ENCODE measurements around the gene DAG1. TPM values are rescaled to one million over a fixed set of nuclear protein-coding genes. Genes with fewer than 3 reads are reported as not detected.

DAG1 gene
- total RNA-seq, 4 donors from 2014 or later: 53.7 to 90.1 (median 55.7) TPM

DNA sequence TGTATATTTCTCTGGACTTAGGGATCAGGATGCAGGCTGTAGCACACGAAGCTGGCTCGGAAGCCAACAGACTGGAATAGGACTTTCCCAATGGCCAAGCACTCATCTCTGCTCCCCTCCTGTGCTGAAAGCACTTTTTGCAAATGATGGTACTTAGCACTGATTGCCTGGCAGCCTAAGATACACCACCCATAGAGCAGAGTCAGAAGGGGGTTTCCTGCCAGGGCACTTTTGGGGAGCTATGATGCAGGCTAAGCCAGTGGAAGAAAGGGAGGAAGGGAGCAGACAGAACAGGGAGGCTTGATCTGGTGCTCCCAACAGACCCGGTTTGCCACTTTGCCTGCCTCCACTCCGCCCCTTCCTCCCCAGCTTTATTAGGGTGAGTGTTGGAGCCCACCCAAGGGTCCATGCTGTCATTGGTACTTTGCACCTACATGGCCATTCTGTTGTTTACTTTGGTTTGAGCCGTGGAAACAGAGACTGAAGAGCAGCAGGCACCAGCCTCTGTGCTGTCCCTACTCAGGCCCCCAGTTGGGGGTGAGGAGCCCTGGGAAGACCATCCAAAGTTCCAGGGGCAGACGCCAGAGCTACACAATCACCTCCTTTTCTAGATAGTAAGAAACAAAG, 100.1 kb downstream of the DAG1 start:
- no peaks in the 10 kb centered on the region for H3K9me3 ChIP-seq
- intact Hi-C loops (cut with DNase I; ENCODE audit: low total_unique reads): no loop called here
- no peak overlapping the region for H3K4me3 ChIP-seq
- H3K36me3 ChIP-seq: no peaks in the 10 kb centered on the region
- no peaks in the 10 kb centered on the region for H3K27me3 ChIP-seq
- 54 to 93% methylated on average over 3 to 6 of the region's 6 CpGs for WGBS, 2 donors (ENCODE audit: low coverage in 1 of 2)
- H3K4me1 ChIP-seq: no peaks in the 10 kb centered on the region
- in situ Hi-C loops (cut with MboI; ENCODE audit: low pct_ligation_motif_present in 1 of 4, low pct_unique_long_range_greater_than_20kb in 1 of 4, low sequenced_read_pairs in 3 of 4): loop anchor here in 1 of 4 donors (10.0 kb wide), 1 partner anchor 65 kb away; no protein-coding TSS in a partner anchor
- no peak overlapping the region for H3K27ac ChIP-seq
- DNase-seq: no peak
- TF ChIP-seq POLR2AphosphoS5 (IDR thresholded peaks at IDR 0.05) (no peak), POLR2A (IDR thresholded peaks at IDR 0.05) (no peak), EP300 (IDR thresholded peaks at IDR 0.05; ENCODE audit: low read depth) (no peak)
- TF ChIP-seq, protein P1, sequence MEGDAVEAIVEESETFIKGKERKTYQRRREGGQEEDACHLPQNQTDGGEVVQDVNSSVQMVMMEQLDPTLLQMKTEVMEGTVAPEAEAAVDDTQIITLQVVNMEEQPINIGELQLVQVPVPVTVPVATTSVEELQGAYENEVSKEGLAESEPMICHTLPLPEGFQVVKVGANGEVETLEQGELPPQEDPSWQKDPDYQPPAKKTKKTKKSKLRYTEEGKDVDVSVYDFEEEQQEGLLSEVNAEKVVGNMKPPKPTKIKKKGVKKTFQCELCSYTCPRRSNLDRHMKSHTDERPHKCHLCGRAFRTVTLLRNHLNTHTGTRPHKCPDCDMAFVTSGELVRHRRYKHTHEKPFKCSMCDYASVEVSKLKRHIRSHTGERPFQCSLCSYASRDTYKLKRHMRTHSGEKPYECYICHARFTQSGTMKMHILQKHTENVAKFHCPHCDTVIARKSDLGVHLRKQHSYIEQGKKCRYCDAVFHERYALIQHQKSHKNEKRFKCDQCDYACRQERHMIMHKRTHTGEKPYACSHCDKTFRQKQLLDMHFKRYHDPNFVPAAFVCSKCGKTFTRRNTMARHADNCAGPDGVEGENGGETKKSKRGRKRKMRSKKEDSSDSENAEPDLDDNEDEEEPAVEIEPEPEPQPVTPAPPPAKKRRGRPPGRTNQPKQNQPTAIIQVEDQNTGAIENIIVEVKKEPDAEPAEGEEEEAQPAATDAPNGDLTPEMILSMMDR (IDR thresholded peaks at IDR 0.05): no peak

DNA sequence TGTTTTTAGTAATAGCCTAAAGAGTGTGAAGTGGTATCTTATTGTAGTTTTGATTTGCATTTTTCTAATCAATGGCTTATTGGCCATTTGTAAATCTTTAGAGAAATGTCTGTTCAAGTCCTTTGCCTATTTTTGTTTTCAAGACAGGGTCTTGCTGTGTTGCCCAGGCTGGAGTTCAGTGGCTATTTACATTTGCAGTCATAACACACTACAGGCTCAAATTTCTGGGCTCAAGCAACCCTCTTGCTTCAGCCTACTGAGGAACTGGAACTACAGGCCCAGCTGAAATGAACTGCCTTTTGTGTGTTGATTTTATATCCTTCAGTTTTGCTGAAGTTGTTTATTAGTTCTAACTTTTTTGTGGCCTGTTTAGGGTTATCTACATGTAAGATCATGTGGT, 112.1 kb downstream of the DAG1 start:
- Histone ChIP-seq H3K27ac (no peak overlapping the region), H3K27me3 (no peaks in the 10 kb centered on the region), H3K9me3 (no peaks in the 10 kb centered on the region), H3K4me1 (no peaks in the 10 kb centered on the region), H3K4me3 (no peak overlapping the region), H3K36me3 (no peaks in the 10 kb centered on the region)
- TF ChIP-seq POLR2AphosphoS5 (IDR thresholded peaks at IDR 0.05) (no peak), POLR2A (IDR thresholded peaks at IDR 0.05) (no peak), EP300 (IDR thresholded peaks at IDR 0.05; ENCODE audit: low read depth) (no peak)
- TF ChIP-seq, protein P1 (IDR thresholded peaks at IDR 0.05): no peak
- no peak for DNase-seq
- intact Hi-C loops (cut with DNase I; ENCODE audit: low total_unique reads) (no loop called here), in situ Hi-C loops (cut with MboI; ENCODE audit: low pct_ligation_motif_present in 1 of 4, low pct_unique_long_range_greater_than_20kb in 1 of 4, low sequenced_read_pairs in 3 of 4) (no loop called here)

Small RNA genes within 50 kb of the gene (small RNA-seq; reads per million reads assigned to genes)
- 0 reads per million in 4 donors for gene RNA5SP130

Other genes starting within 250 kb of the DAG1 start
- gene C3orf62, start 193.0 kb upstream of the DAG1 start, total RNA-seq: 10 to 100 TPM in 1 of 4 donors, 1 to 10 TPM in 3; 2.4 to 13.5 (median 5.3) TPM
- gene USP4, start 130.2 kb upstream of the DAG1 start, total RNA-seq: 10 to 100 TPM; 11.1 to 39.6 (median 27.0) TPM
- gene GPX1, start 111.9 kb upstream of the DAG1 start, total RNA-seq: 100 to 1,000 TPM; 155 to 485 (median 274) TPM
- gene RHOA, start 58.3 kb upstream of the DAG1 start, total RNA-seq: 100 to 1,000 TPM; 302 to 526 (median 401) TPM
- gene TCTA, start 57.8 kb upstream of the DAG1 start, total RNA-seq: 10 to 100 TPM in 3 of 4 donors, 1 to 10 TPM in 1; 7.8 to 59.8 (median 38.6) TPM
- gene AMT, start 47.8 kb upstream of the DAG1 start, total RNA-seq: 10 to 100 TPM; 13.5 to 58.3 (median 20.3) TPM
- gene NICN1, start 40.9 kb upstream of the DAG1 start, total RNA-seq: 1 to 10 TPM in 3 of 4 donors, not detected in 1; 2.6 to 7.5 (median 5.7) TPM
- under 1 TPM in 3 of 4 donors, not detected in 1; under 0.01 to 0.32 (median 0.27) TPM for gene BSN, start 84.2 kb downstream of the DAG1 start, total RNA-seq
- gene APEH, start 204.1 kb downstream of the DAG1 start, total RNA-seq: 100 to 1,000 TPM in 3 of 4 donors, 10 to 100 TPM in 1; 53.9 to 151 (median 116) TPM
- gene MST1, start 219.2 kb downstream of the DAG1 start, total RNA-seq: 100 to 1,000 TPM in 1 of 4 donors, 10 to 100 TPM in 3; 12.2 to 116 (median 15.1) TPM
- gene RNF123, start 219.3 kb downstream of the DAG1 start, total RNA-seq: 10 to 100 TPM; 34.6 to 99.5 (median 52.1) TPM
- under 1 TPM in 2 of 4 donors, not detected in 2; 0.68 to 0.79 TPM for gene AMIGO3, start 249.4 kb downstream of the DAG1 start, total RNA-seq

Measured in transverse colon (tissue), 4 donors.